Measurements from ENCODE around the gene RTN4R. TPM values are rescaled to one million over a fixed set of nuclear protein-coding genes. Genes with fewer than 3 reads are reported as not detected.

Gene RTN4R
- total RNA-seq, 2 experiments from 2014 or later = 0.36 to 0.50 TPM

GRCh38 chr22:20204311-20204710 lies 63.8 kb downstream of the RTN4R start:
- ChIA-PET POLR2A (no interaction called here), CTCF (no interaction called here)
- TF ChIP-seq, protein P1, sequence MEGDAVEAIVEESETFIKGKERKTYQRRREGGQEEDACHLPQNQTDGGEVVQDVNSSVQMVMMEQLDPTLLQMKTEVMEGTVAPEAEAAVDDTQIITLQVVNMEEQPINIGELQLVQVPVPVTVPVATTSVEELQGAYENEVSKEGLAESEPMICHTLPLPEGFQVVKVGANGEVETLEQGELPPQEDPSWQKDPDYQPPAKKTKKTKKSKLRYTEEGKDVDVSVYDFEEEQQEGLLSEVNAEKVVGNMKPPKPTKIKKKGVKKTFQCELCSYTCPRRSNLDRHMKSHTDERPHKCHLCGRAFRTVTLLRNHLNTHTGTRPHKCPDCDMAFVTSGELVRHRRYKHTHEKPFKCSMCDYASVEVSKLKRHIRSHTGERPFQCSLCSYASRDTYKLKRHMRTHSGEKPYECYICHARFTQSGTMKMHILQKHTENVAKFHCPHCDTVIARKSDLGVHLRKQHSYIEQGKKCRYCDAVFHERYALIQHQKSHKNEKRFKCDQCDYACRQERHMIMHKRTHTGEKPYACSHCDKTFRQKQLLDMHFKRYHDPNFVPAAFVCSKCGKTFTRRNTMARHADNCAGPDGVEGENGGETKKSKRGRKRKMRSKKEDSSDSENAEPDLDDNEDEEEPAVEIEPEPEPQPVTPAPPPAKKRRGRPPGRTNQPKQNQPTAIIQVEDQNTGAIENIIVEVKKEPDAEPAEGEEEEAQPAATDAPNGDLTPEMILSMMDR (IDR thresholded peaks at IDR 0.05) = no peak
- no peaks in the 10 kb centered on the region for H3K36me3 ChIP-seq (ENCODE audit: insufficient read depth, low read length)
- Mint-ChIP-seq H3K36me3 (ENCODE audit: low read depth) (peaks cover 4% of the 10 kb centered on the region), H3K9me3 (no peaks in the 10 kb centered on the region), H3K27me3 (no peaks in the 10 kb centered on the region), H3K4me1 (ENCODE audit: low read depth) (peaks cover 27% of the 10 kb centered on the region), H3K4me3 (no peak overlapping the region), H3K27ac (no peak overlapping the region)
- H3K9me3 ChIP-seq (ENCODE audit: control insufficient read depth in 1 of 2, insufficient read depth in 1 of 2, low read length in 2 of 2) = no peaks in the 10 kb centered on the region
- DNase-seq (no peak), ATAC-seq (ENCODE audit: poor library complexity) (no peak)
- H3K27me3 ChIP-seq (ENCODE audit: control insufficient read depth in 1 of 2, insufficient read depth in 2 of 2, low read length in 2 of 2) = no peaks in the 10 kb centered on the region
- intact Hi-C loops (cut with DNase I, micrococcal nuclease) = no loop called here
- no peak overlapping the region for H3K27ac ChIP-seq (ENCODE audit: low read depth in 1 of 2, low read length in 2 of 2)
- H3K4me3 ChIP-seq (ENCODE audit: low read length) = no peak overlapping the region
- peaks cover 40% of the 10 kb centered on the region for H3K4me1 ChIP-seq (ENCODE audit: insufficient read depth, low read length)

DNA sequence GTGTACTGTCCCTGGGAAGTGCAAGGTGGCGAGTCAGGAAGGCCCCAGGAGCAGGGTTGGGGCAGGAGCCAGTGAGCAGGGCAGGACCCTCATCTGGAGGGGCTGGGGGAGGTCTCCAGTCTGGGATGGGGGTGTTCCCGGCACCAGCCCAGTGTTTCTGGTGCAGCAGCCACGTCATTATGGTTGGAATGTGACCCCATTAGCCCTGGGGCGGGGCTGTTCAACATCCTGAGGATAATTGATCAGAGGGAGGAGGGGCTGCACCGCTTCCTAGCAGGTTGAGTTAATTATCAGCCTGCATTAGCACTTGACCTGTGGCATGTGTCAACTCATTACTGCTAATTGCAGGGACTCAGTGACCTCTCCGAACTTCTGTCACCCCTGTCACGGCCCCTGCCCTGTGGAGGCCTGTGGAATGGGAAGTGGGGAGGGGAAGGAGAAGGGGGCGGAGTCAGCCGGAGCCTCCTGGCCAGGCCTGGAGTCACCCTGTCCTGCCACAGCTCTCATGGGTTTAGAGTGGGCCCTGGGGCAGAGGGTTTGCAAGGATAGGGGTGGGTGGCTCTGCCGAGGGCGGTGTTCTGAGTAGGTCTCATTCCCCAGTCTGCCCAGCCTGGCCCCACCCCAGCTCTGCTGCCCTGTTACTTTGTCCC lies 64.4 kb downstream of the RTN4R start:
- H3K4me3 ChIP-seq (ENCODE audit: low read length) = no peak overlapping the region
- no peaks in the 10 kb centered on the region for H3K9me3 Mint-ChIP-seq
- H3K4me1 Mint-ChIP-seq (ENCODE audit: low read depth) = peaks cover 27% of the 10 kb centered on the region
- H3K36me3 Mint-ChIP-seq (ENCODE audit: low read depth) = peaks cover 4% of the 10 kb centered on the region
- H3K9me3 ChIP-seq (ENCODE audit: control insufficient read depth in 1 of 2, insufficient read depth in 1 of 2, low read length in 2 of 2) = no peaks in the 10 kb centered on the region
- no peak overlapping the region for H3K27ac Mint-ChIP-seq
- no peak overlapping the region for H3K4me3 Mint-ChIP-seq
- no peaks in the 10 kb centered on the region for H3K27me3 ChIP-seq (ENCODE audit: control insufficient read depth in 1 of 2, insufficient read depth in 2 of 2, low read length in 2 of 2)
- no peak overlapping the region for H3K27ac ChIP-seq (ENCODE audit: low read depth in 1 of 2, low read length in 2 of 2)
- no peaks in the 10 kb centered on the region for H3K36me3 ChIP-seq (ENCODE audit: insufficient read depth, low read length)
- DNase-seq (no peak), ATAC-seq (ENCODE audit: poor library complexity) (no peak)
- H3K27me3 Mint-ChIP-seq = no peaks in the 10 kb centered on the region
- intact Hi-C loops (cut with DNase I, micrococcal nuclease) = no loop called here
- TF ChIP-seq, protein P1 (IDR thresholded peaks at IDR 0.05) = no peak
- ChIA-PET CTCF (no interaction called here), POLR2A (no interaction called here)
- H3K4me1 ChIP-seq (ENCODE audit: insufficient read depth, low read length) = peaks cover 37% of the 10 kb centered on the region

DNA sequence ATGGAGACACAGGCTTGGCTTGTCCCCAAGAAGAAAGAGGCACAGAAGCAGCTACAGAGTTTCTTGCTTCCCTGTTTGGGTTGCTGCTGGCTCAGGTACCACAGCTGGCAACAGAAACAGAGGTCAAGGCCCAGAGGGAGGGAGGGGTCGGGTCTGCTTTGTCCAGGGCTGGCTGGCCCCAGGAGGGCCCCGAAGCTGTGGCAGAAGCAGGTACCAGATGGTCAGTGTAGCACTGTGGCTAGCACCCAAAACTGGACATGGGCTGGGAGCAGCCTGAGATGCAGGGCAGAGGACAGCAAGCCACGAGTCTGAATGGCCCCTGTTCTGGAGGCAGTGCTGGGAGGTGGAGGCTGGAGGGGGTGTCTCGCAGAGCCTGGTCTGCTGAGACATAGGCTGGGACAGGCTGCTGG lies 65.0 kb downstream of the RTN4R start:
- no peaks in the 10 kb centered on the region for H3K27me3 Mint-ChIP-seq

More for the DNA sequence above, 65.0 kb downstream of the RTN4R start:
- Mint-ChIP-seq H3K27ac (no peak overlapping the region), H3K4me1 (ENCODE audit: low read depth) (peaks cover 22% of the 10 kb centered on the region), H3K36me3 (ENCODE audit: low read depth) (peaks cover 4% of the 10 kb centered on the region), H3K9me3 (no peaks in the 10 kb centered on the region), H3K4me3 (no peak overlapping the region)
- H3K36me3 ChIP-seq (ENCODE audit: insufficient read depth, low read length) = no peaks in the 10 kb centered on the region
- no peaks in the 10 kb centered on the region for H3K9me3 ChIP-seq (ENCODE audit: control insufficient read depth in 1 of 2, insufficient read depth in 1 of 2, low read length in 2 of 2)
- no peak for ATAC-seq (ENCODE audit: poor library complexity)
- H3K4me1 ChIP-seq (ENCODE audit: insufficient read depth, low read length) = peaks cover 32% of the 10 kb centered on the region
- H3K4me3 ChIP-seq (ENCODE audit: low read length) = no peak overlapping the region
- intact Hi-C loops (cut with DNase I, micrococcal nuclease) = no loop called here
- ChIA-PET POLR2A (no interaction called here), CTCF (no interaction called here)
- H3K27ac ChIP-seq (ENCODE audit: low read depth in 1 of 2, low read length in 2 of 2) = no peak overlapping the region
- DNase-seq = no peak
- TF ChIP-seq, protein P1 (IDR thresholded peaks at IDR 0.05) = no peak
- H3K27me3 ChIP-seq (ENCODE audit: control insufficient read depth in 1 of 2, insufficient read depth in 2 of 2, low read length in 2 of 2) = no peaks in the 10 kb centered on the region
